GM19193 (cell line): Measurements from ENCODE around the gene SHF.

Source experiments
- POLR2A ChIP-seq: IDR thresholded peaks from 4 replicates; pipeline ENCODE4 v1.6.1; 2011; ENCODE audit not compliant: insufficient read depth, insufficient read length; ENCODE audit errors: extremely low read depth

The SHF gene

DNA sequence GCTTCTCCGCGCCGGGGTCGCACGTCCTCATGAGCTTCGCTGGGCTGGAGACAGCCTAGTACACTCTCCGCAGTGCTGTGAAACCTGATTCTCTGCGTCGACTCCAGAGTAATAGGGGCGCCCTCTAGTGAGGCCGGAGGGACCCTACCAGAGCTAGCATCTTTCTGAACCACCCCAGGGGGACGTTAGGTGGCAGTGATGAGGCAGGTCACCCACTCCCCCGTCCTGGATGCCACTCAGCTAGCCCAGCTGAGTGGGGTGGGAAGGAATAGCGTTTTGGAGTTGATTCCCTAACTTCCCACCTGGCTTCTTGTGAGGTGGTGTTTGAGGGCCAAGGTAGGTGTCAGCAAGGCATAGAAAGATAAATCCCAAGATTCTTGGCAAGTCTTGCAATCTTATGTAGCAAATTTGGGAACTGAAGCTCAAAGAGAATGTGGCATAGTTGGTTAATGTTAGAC is 69.6 kb downstream of the SHF start:
- TF ChIP-seq POLR2A: no peak

GRCh38 chr15:45117308-45118130 is 70.2 kb downstream of the SHF start:
- no peak for TF ChIP-seq POLR2A
